Measurements from ENCODE around the gene HOXA6. TPM values are rescaled to one million over a fixed set of nuclear protein-coding genes. Genes with fewer than 3 reads are reported as not detected.

Gene HOXA6
- total RNA-seq, 1 donor from 2014 or later: not detected

DNA sequence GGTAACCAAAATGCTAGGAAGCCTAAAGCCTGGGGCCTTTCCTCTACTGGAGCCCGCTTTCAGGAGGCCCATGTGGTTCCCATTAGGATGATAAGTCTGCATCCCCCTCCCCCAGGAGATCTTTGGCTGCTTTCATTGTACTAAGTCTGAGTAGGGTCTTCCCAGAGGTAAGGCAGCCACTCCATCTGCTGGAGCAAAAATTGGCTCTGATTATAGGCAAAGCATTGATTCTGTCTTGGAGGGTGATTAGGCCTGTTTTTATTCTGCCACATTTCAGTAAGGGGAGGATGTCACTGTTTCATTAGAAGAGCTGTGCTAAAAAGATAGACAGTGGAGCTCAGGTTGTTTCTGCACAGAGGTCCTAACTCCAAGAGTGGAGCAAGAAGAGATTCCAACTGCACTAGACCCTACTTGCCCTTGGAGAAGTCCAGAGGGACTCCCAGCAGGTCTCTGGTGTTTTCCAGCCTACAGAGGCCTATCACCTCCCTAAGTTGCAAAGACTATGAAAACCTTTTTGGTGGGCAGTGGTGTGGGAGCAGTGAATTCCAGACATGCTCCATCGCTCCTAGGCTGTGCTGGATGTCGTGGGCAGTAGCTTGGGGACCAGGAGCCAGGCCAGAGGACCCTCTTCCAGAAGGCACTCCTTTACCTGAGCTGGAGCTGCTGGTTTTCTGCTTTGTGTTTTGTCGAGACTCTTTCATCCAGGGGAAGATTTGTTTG lies 37.9 kb downstream of the HOXA6 start:
- TF ChIP-seq, protein P1, sequence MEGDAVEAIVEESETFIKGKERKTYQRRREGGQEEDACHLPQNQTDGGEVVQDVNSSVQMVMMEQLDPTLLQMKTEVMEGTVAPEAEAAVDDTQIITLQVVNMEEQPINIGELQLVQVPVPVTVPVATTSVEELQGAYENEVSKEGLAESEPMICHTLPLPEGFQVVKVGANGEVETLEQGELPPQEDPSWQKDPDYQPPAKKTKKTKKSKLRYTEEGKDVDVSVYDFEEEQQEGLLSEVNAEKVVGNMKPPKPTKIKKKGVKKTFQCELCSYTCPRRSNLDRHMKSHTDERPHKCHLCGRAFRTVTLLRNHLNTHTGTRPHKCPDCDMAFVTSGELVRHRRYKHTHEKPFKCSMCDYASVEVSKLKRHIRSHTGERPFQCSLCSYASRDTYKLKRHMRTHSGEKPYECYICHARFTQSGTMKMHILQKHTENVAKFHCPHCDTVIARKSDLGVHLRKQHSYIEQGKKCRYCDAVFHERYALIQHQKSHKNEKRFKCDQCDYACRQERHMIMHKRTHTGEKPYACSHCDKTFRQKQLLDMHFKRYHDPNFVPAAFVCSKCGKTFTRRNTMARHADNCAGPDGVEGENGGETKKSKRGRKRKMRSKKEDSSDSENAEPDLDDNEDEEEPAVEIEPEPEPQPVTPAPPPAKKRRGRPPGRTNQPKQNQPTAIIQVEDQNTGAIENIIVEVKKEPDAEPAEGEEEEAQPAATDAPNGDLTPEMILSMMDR (IDR thresholded peaks at IDR 0.05; ENCODE audit: unreplicated experiment): no peak
- no peak overlapping the region for H3K27ac Mint-ChIP-seq (ENCODE audit: unreplicated experiment)
- peaks cover 42% of the 10 kb centered on the region for H3K27me3 Mint-ChIP-seq (ENCODE audit: unreplicated experiment)
- H3K4me1 Mint-ChIP-seq (ENCODE audit: unreplicated experiment): peaks cover 40% of the 10 kb centered on the region
- H3K36me3 Mint-ChIP-seq (ENCODE audit: low read depth, unreplicated experiment): no peaks in the 10 kb centered on the region
- no peak for DNase-seq (ENCODE audit: low spot score)
- H3K9me3 Mint-ChIP-seq (ENCODE audit: unreplicated experiment): no peaks in the 10 kb centered on the region
- peak overlapping the region; percentile 65 for H3K4me3 Mint-ChIP-seq (ENCODE audit: unreplicated experiment)

- no peak overlapping the region for H3K27ac Mint-ChIP-seq (ENCODE audit: unreplicated experiment)
- DNase-seq (ENCODE audit: low spot score): peak; percentile 65
- H3K4me1 Mint-ChIP-seq (ENCODE audit: unreplicated experiment): peaks cover 43% of the 10 kb centered on the region
Observed at GRCh38 chr7:27108390-27109127, 39.0 kb downstream of the HOXA6 start.

GRCh38 chr7:27107391-27108381 lies 39.9 kb downstream of the HOXA6 start:
- Mint-ChIP-seq H3K4me3 (ENCODE audit: unreplicated experiment) (peak overlapping the region; percentile 63), H3K36me3 (ENCODE audit: low read depth, unreplicated experiment) (no peaks in the 10 kb centered on the region), H3K27ac (ENCODE audit: unreplicated experiment) (no peak overlapping the region), H3K27me3 (ENCODE audit: unreplicated experiment) (peaks cover 41% of the 10 kb centered on the region), H3K4me1 (ENCODE audit: unreplicated experiment) (peaks cover 48% of the 10 kb centered on the region), H3K9me3 (ENCODE audit: unreplicated experiment) (no peaks in the 10 kb centered on the region)
- TF ChIP-seq, protein P1 (IDR thresholded peaks at IDR 0.05; ENCODE audit: unreplicated experiment): no peak
- no peak for DNase-seq (ENCODE audit: low spot score)

More at GRCh38 chr7:27108390-27109127, 39.0 kb downstream of the HOXA6 start:
- H3K4me3 Mint-ChIP-seq (ENCODE audit: unreplicated experiment): peak overlapping the region; percentile 31
- H3K9me3 Mint-ChIP-seq (ENCODE audit: unreplicated experiment): no peaks in the 10 kb centered on the region
- peaks cover 44% of the 10 kb centered on the region for H3K27me3 Mint-ChIP-seq (ENCODE audit: unreplicated experiment)
- TF ChIP-seq, protein P1 (IDR thresholded peaks at IDR 0.05; ENCODE audit: unreplicated experiment): no peak
- H3K36me3 Mint-ChIP-seq (ENCODE audit: low read depth, unreplicated experiment): no peaks in the 10 kb centered on the region

DNA sequence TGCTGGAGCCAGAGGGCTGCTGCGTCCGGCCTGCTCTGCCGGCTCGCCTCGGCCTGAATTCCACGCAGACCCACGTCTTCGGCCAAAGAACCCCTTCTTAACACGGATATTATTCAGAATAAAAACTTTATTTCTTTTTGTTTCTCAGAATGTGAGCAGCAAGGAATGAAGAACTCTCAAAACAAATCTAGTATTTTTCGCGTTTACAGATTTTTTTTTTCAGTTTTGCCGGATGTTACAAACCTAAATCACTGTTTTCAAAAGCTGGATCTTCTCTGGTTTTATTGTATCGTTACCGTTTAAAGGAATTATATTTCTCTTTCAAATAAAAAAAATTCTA lies 40.7 kb downstream of the HOXA6 start:
- H3K9me3 Mint-ChIP-seq (ENCODE audit: unreplicated experiment): no peaks in the 10 kb centered on the region
- no peaks in the 10 kb centered on the region for H3K36me3 Mint-ChIP-seq (ENCODE audit: low read depth, unreplicated experiment)
- TF ChIP-seq, protein P1 (IDR thresholded peaks at IDR 0.05; ENCODE audit: unreplicated experiment): no peak
- peaks cover 52% of the 10 kb centered on the region for H3K4me1 Mint-ChIP-seq (ENCODE audit: unreplicated experiment)
- H3K27me3 Mint-ChIP-seq (ENCODE audit: unreplicated experiment): peaks cover 44% of the 10 kb centered on the region
- no peak overlapping the region for H3K4me3 Mint-ChIP-seq (ENCODE audit: unreplicated experiment)
- no peak overlapping the region for H3K27ac Mint-ChIP-seq (ENCODE audit: unreplicated experiment)
- DNase-seq (ENCODE audit: low spot score): no peak

All from endothelial cell (in vitro differentiated cells).